SK-N-SH (cell line): Measurements from ENCODE around the gene DHRSX. TPM values are rescaled to one million over a fixed set of nuclear protein-coding genes. Genes with fewer than 3 reads are reported as not detected.

Source experiments
- CTCF ChIA-PET: fragments of 300-600, 350-600 bp; formaldehyde crosslinking; extraction: SDS; loops from one replicate; lab custom pipeline; 2021; lab: Yijun Ruan, JAX
- POLR2A ChIA-PET: fragments of 350-600 bp; sonication (Branson Sonifier 250); formaldehyde crosslinking; extraction: SDS; loops from one replicate; lab custom pipeline; 2020; ENCODE audit warnings: antibody characterized with exemption, inconsistent platforms; lab: Yijun Ruan, JAX
- DNase-seq: peaks from one replicate; pipeline ENCODE4 v3.0.0; 2012
- H2AFZ ChIP-seq: fragments of 200-600 bp; sonication (generic); 2 replicates; pipeline ENCODE4 v1.8.1; 2016; ENCODE audit warnings: antibody characterized with exemption, mild to moderate bottlenecking, low read depth
- H3F3A ChIP-seq: fragments of 200-600 bp; sonication (generic); replicated peaks from 2 replicates; pipeline ENCODE3; 2016; ENCODE audit warnings: antibody characterized with exemption, mild to moderate bottlenecking; ENCODE audit not compliant: insufficient read depth
- H3K27ac ChIP-seq, 2 experiments: fragments of 200-500 bp in 1 of 2; fragments of 200-600 bp in 1 of 2; sonication (Bioruptor generic) in 1 of 2; sonication (generic), shearing (Covaris generic) in 1 of 2; 2 replicates each; pipeline versions ENCODE4 v1.5.1 to v1.6.1; 2014 to 2016; ENCODE audit warnings: low read depth in 2 of 2, inconsistent platforms in 1 of 2, low read length in 1 of 2, mild to moderate bottlenecking in 1 of 2, mixed read lengths in 1 of 2
- H3K27me3 ChIP-seq: fragments of 200-600 bp; sonication (generic), shearing (Covaris generic); 2 replicates; pipeline ENCODE4 v1.6.1; 2016; ENCODE audit warnings: mixed run types; ENCODE audit not compliant: insufficient read depth
- H3K36me3 ChIP-seq, 2 experiments: fragments of 200-500 bp in 1 of 2; fragments of 200-600 bp in 1 of 2; sonication (Bioruptor generic) in 1 of 2; sonication (generic) in 1 of 2; replicated peaks in 1 of 2; 2 replicates each; pipeline versions ENCODE3 to v1.5.1; 2014 to 2016; ENCODE audit warnings: low read length in 1 of 2, mild to moderate bottlenecking in 1 of 2; ENCODE audit not compliant: insufficient read depth in 2 of 2, control insufficient read depth in 1 of 2
- H3K4me1 ChIP-seq, 2 experiments: fragments of 200-500 bp in 1 of 2; fragments of 200-600 bp in 1 of 2; sonication (Bioruptor generic) in 1 of 2; sonication (generic), shearing (Covaris generic) in 1 of 2; 2 replicates each; pipeline versions ENCODE4 v1.5.1 to v1.6.1; 2014 to 2016; ENCODE audit warnings: low read depth in 1 of 2, low read length in 1 of 2, mixed run types in 1 of 2; ENCODE audit not compliant: insufficient read depth in 2 of 2, control insufficient read depth in 1 of 2
- H3K4me2 ChIP-seq: fragments of 200-600 bp; sonication (generic), shearing (Covaris generic); 2 replicates; pipeline ENCODE4 v1.6.1; 2017; ENCODE audit warnings: mixed run types
- H3K4me3 ChIP-seq, 2 experiments: fragments of 200-500 bp in 1 of 2; fragments of 200-600 bp in 1 of 2; sonication (Bioruptor generic) in 1 of 2; sonication (generic), shearing (Covaris generic) in 1 of 2; 2 replicates each; pipeline versions ENCODE4 v1.5.1 to v1.8.1; 2014 to 2016; ENCODE audit warnings: low read depth in 2 of 2, inconsistent platforms in 1 of 2, low read length in 1 of 2, mild to moderate bottlenecking in 1 of 2, mixed read lengths in 1 of 2, moderate library complexity in 1 of 2
- H3K79me2 ChIP-seq: fragments of 200-600 bp; sonication (generic); 2 replicates; pipeline ENCODE4 v1.8.1; 2017; ENCODE audit warnings: mild to moderate bottlenecking; ENCODE audit not compliant: insufficient read depth
- H3K9ac ChIP-seq: fragments of 200-600 bp; sonication (generic); 2 replicates; pipeline ENCODE4 v1.6.1; 2017; ENCODE audit warnings: mixed run types
- H3K9me2 ChIP-seq: fragments of 200-600 bp; sonication (generic); 2 replicates; pipeline ENCODE4 v1.6.1; 2017; ENCODE audit warnings: mixed run types
- H3K9me3 ChIP-seq: fragments of 200-600 bp; sonication (generic); 2 replicates; pipeline ENCODE4 v1.6.1; 2017; ENCODE audit warnings: mixed run types, mild to moderate bottlenecking, moderate library complexity
- H4K20me1 ChIP-seq: fragments of 200-600 bp; sonication (generic); 2 replicates; pipeline ENCODE4 v1.6.1; 2017; ENCODE audit warnings: mild to moderate bottlenecking, mixed run types; ENCODE audit not compliant: insufficient read depth
- CTCF ChIP-seq: fragments of 200-600 bp; sonication (generic); IDR thresholded peaks from 2 replicates; pipeline ENCODE4 v1.6.1; 2017; ENCODE audit warnings: antibody characterized with exemption, mild to moderate bottlenecking, moderate library complexity
- EP300 ChIP-seq, 2 experiments: IDR thresholded peaks; 2 replicates each; pipeline versions ENCODE4 v1.4.0 to v1.6.1; 2012; ENCODE audit warnings: borderline replicate concordance in 1 of 2, low read depth in 1 of 2, low read length in 1 of 2
- FOXJ3 ChIP-seq: sonication (generic); formaldehyde crosslinking; IDR thresholded peaks from 2 replicates; pipeline ENCODE4 v1.5.1; 2020; ENCODE audit warnings: mild to moderate bottlenecking, missing genetic modification reagents
- GABPA ChIP-seq: IDR thresholded peaks from 2 replicates; pipeline ENCODE4 v1.4.0; 2012; ENCODE audit warnings: low read depth, mild to moderate bottlenecking
- GATA2 ChIP-seq: sonication (generic); formaldehyde crosslinking; IDR thresholded peaks from 2 replicates; pipeline ENCODE4 v1.5.0; 2020; ENCODE audit warnings: mild to moderate bottlenecking, missing genetic modification reagents
- JUND ChIP-seq: IDR thresholded peaks from 2 replicates; pipeline ENCODE4 v1.4.0; 2012
- MEF2A ChIP-seq: IDR thresholded peaks from 2 replicates; pipeline ENCODE4 v1.4.0; 2012; ENCODE audit warnings: low read depth, borderline replicate concordance
- NFIC ChIP-seq: IDR thresholded peaks from 2 replicates; pipeline ENCODE4 v1.4.0; 2012; ENCODE audit warnings: borderline replicate concordance
- NRF1 ChIP-seq: IDR thresholded peaks from 2 replicates; pipeline ENCODE4 v1.6.1; 2012; ENCODE audit warnings: low read depth, mild to moderate bottlenecking, low read length
- RCOR1 ChIP-seq: fragments of 150-350 bp; IDR thresholded peaks from 2 replicates; pipeline ENCODE4 v1.6.1; 2017; ENCODE audit warnings: antibody characterized with exemption, low read length
- RFX5 ChIP-seq: IDR thresholded peaks from 2 replicates; pipeline ENCODE4 v1.6.1; 2012; ENCODE audit warnings: mild to moderate bottlenecking, improper control_type of control experiment, low read length
- SIN3A ChIP-seq: IDR thresholded peaks from 2 replicates; pipeline ENCODE4 v1.6.1; 2012; ENCODE audit warnings: low read depth, mild to moderate bottlenecking, low read length, moderate library complexity, borderline replicate concordance
- SMC3 ChIP-seq: IDR thresholded peaks from 2 replicates; pipeline ENCODE4 v1.6.1; 2012; ENCODE audit warnings: low read depth, low read length, improper control_type of control experiment
- TAF1 ChIP-seq: IDR thresholded peaks from 2 replicates; pipeline ENCODE4 v1.6.1; 2012; ENCODE audit warnings: low read depth, mild to moderate bottlenecking, low read length, moderate library complexity, borderline replicate concordance
- TEAD4 ChIP-seq: IDR thresholded peaks from 2 replicates; pipeline ENCODE4 v1.4.0; 2012; ENCODE audit warnings: mild to moderate bottlenecking, borderline replicate concordance; ENCODE audit not compliant: insufficient read depth
- USF1 ChIP-seq: IDR thresholded peaks from 2 replicates; pipeline ENCODE4 v1.4.0; 2012; ENCODE audit warnings: low read depth, borderline replicate concordance
- USF2 ChIP-seq: fragments of 150-350 bp; IDR thresholded peaks from 2 replicates; pipeline ENCODE4 v1.6.1; 2017; ENCODE audit warnings: antibody characterized with exemption, low read length, low read depth, borderline replicate concordance
- ZBTB33 ChIP-seq: IDR thresholded peaks from 2 replicates; pipeline ENCODE4 v1.4.0; 2012; ENCODE audit warnings: low read depth, borderline replicate concordance
- WGBS: methylation state at CpG from one replicate; pipeline ENCODE4 v1.1.6; 2017; ENCODE audit warnings: low lambda C conversion rate; 5-methylcytosine and 5-hydroxymethylcytosine counted together
- polyA plus RNA-seq, 3 experiments: library from polyadenylated mRNA; depleted of rRNA; stranded (reverse); fragments of >200 nt; gene quantifications; 2 replicates each; pipeline ENCODE4 v1.2.3, GENCODE V29; 2012

The DHRSX gene
- polyA plus RNA-seq, 1 of the 3 experiments (the other 2 are of a cell fraction): 34.3 TPM

GRCh38 chrX:2286731-2287130 lies 214.0 kb downstream of the DHRSX start:
- no peak overlapping the region for H3K4me3 ChIP-seq
- H3K9me2 ChIP-seq: no peaks in the 10 kb centered on the region
- H3K27me3 ChIP-seq: no peaks in the 10 kb centered on the region
- DNase-seq: no peak
- no peaks in the 10 kb centered on the region for H3K79me2 ChIP-seq
- ChIA-PET CTCF (no interaction called here), POLR2A (no interaction called here)
- H3K36me3 ChIP-seq: peaks cover 0 to 7% of the 10 kb centered on the region in 2 experiments
- TF ChIP-seq GATA2: no peak
- no peak for TF ChIP-seq EP300 (IDR thresholded peaks at IDR 0.05; ENCODE audit: borderline replicate concordance in 1 of 2, low read depth in 1 of 2, low read length in 1 of 2)
- TF ChIP-seq RFX5: no peak
- no peak for TF ChIP-seq ZBTB33
- TF ChIP-seq JUND: no peak
- no peak for TF ChIP-seq NFIC
- no peak for TF ChIP-seq NRF1
- no peak for TF ChIP-seq SMC3
- no peak overlapping the region for H3K27ac ChIP-seq
- H3F3A ChIP-seq: no peaks in the 10 kb centered on the region
- H3K4me2 ChIP-seq: no peak overlapping the region
- H3K9me3 ChIP-seq: 0 out of 2 replicates have a peak, but pooled peaks cover 4% of the 10 kb centered on the region
- H4K20me1 ChIP-seq: 0 out of 2 replicates have a peak, but pooled peaks cover 3% of the 10 kb centered on the region
- WGBS: 95% methylated on average over 2 of the region's 2 CpGs
- no peak overlapping the region for H2AFZ ChIP-seq
- no peak overlapping the region for H3K9ac ChIP-seq
- no peaks in the 10 kb centered on the region for H3K4me1 ChIP-seq

GRCh38 chrX:2284601-2285000 lies 216.2 kb downstream of the DHRSX start:
- POLR2A ChIA-PET: no interaction called here
- DNase-seq: no peak
- TF ChIP-seq SIN3A (no peak), EP300 (IDR thresholded peaks at IDR 0.05; ENCODE audit: borderline replicate concordance in 1 of 2, low read depth in 1 of 2, low read length in 1 of 2) (no peak), CTCF (no peak), RCOR1 (no peak), MEF2A (no peak), GABPA (no peak), USF1 (no peak), TAF1 (no peak), USF2 (no peak), TEAD4 (no peak), FOXJ3 (no peak)
- no peaks in the 10 kb centered on the region for H3K9me2 ChIP-seq
- no peaks in the 10 kb centered on the region for H3K79me2 ChIP-seq
- peaks cover 0 to 2% of the 10 kb centered on the region in 2 experiments for H3K36me3 ChIP-seq
- H2AFZ ChIP-seq: no peak overlapping the region
- H3K4me3 ChIP-seq: no peak overlapping the region
- no peaks in the 10 kb centered on the region for H3K27me3 ChIP-seq
- H4K20me1 ChIP-seq: 0 out of 2 replicates have a peak, but pooled peaks cover 3% of the 10 kb centered on the region
- no peak overlapping the region for H3K4me2 ChIP-seq
- H3K9ac ChIP-seq: no peak overlapping the region
- no peak overlapping the region for H3K27ac ChIP-seq
- H3K9me3 ChIP-seq: 0 out of 2 replicates have a peak, but pooled peaks cover 4% of the 10 kb centered on the region
- H3K4me1 ChIP-seq: no peaks in the 10 kb centered on the region
- no peaks in the 10 kb centered on the region for H3F3A ChIP-seq
- 94% methylated on average over 4 of the region's 4 CpGs for WGBS
- CTCF ChIA-PET: no interaction called here
